DLD1 (cell line): ENCODE results near the gene ANHX.
"Not testable (repeated sequence)": the region's sequence is repeated elsewhere in the genome, so short reads cannot be mapped to it uniquely, and the experiment has no call there.

Experiments
- in situ Hi-C: cut with HindIII; loops from 2 replicates; pipeline ENCODE4 v1.10.0; 2017; ENCODE audit warnings: low sequenced_read_pairs

ANHX gene

GRCh38 chr12:133235401-133236112, at the start of gene ANHX:
ANHX (minus strand) TSS chr12:133235877; CDS start chr12:133234356, 1,521 bp downstream.
- in situ Hi-C loops, result no loop called here

GRCh38 chr12:133264668-133265067, 29.0 kb upstream of the ANHX start:
- in situ Hi-C loops, result not testable (repeated sequence)

- in situ Hi-C loops, result no loop called here
These were observed 28.5 kb upstream of the ANHX start for GRCh38 chr12:133264173-133264572.

DNA sequence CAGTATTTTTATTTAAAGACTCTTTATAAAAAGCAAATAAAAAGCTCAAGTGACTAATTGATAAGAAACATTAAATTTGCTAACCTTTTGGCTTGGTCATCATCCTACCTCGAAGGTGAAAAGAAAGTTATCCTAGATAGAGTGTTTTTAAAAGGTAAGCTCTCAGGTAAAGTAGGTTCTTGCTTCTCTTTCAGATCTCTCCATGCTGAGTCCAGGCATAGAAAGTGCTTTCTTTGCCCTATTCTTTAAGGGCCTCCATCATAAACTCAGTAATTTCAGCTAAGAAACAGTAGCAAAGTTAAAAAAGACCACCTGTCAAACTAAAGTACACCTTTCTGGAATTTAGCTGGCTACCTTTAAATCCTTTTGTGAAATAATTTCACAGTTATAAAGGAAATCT, 20.6 kb upstream of the ANHX start:
- in situ Hi-C loops, result no loop called here

DNA sequence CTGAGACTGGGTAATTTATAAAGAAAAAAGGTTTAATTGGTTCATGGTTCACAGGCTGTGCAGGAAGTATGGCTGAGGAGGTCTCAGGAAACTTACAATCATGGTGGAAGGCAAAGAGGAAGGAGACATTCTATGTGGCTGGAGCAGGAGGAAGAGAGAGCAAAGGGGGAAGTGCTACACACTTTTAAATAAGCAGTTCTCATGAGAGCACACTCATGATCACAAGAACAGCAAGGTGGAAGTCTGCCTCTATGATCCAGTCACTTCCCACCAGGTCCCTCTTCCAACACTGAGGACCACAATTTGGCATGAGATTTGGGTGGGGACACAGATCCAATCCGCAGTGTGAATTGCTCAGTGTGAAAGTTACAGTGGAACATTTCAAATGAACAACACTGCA, 20.2 kb upstream of the ANHX start:
- in situ Hi-C loops, result not testable (repeated sequence)

GRCh38 chr12:133251732-133252131, 16.1 kb upstream of the ANHX start:
- in situ Hi-C loops, result no loop called here

DNA sequence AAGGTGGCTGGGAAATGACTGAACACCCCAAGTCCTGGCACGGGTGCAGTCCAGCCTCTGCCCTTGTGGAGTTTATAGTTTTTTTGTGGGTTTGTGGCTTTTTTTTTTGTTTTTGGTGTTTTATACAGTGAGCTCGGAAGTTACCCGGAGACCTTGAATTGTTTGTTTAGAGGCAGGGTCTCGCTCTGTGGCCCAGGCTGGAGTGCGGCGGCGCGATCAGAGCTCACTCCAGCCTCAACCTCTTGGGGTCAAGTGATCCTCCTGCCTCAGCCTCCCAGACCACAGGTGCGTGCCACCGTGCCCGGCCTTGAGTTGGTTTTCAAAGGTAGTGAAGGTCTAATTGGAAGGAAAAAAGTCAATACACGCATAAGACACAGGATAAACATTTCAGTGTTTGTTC, 879 bp upstream of the ANHX start:
- in situ Hi-C loops, result no loop called here

DNA sequence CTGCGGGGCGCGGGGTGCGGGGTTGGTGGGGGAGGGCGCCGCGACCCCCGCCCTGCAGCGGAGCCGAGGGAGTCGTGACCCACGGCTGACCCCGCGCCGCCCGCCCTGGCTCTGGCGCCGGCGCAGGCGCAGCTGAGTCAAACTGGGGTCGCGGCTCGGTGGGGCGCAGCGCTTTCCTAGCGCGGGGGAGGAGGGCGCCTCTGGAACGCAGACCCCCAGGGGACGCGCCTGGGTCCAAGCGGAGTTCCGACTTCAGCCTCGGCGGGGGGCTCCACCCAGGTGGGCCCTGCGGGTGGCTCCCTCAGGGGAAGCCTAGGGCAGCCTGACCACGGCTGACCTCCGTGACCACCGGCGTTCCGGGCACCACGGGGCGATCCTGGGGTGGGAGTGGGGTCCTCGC, 467 bp upstream of the ANHX start:
- in situ Hi-C loops, result no loop called here

- in situ Hi-C loops, result no loop called here
These were observed 706 bp downstream of the ANHX start for GRCh38 chr12:133234971-133235370.

DNA sequence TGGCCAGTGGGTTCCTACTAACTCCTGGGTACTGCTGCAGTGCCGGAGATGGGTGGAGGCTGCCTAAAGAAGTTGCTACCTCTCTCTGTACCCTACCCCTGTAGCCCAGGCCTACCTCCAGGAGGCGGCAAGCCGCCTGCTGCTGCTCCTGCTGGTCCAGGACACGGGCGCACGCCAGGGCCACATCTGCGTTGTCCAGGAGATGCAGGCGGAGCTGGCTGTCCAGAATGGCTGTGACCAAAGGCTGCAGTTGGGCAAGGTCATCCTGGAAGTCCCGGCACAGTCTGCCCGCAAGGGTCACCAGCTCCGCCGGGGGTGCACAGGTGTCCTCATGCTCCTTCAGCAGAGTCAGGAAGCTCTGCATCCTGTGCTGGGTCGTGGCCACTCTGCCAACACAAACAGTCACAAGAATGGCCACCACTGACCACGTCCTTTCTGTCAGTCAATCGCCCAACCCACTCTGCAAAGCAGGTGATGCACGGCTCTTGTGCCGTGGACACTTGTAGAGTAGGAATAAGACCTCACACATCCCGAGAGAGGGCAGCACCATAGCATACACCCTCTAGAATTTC, 1.6 kb downstream of the ANHX start:
- in situ Hi-C loops, result no loop called here

DNA sequence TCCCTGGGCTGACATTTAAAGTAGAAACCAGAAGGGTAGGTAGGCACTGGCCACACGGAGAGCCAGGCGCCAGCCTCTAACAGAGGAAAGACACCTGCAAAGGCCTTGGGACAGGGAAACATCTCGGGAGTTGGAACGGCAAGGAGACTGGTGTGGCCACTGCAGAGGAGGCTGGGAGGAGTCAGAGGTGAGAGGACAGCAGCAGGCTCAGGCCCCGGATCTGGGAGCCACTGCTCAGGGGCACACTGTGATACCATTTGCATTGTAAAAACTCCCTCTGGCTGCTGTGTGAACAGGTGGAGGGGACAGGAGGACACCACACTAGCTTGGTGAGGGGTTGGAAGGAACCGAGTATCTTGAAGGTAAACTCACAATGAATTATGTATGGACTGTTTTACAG, 2.7 kb downstream of the ANHX start:
- in situ Hi-C loops, result no loop called here

- in situ Hi-C loops, result no loop called here
These were observed 4.7 kb downstream of the ANHX start for GRCh38 chr12:133231001-133231400.

GRCh38 chr12:133227281-133227852, 8.3 kb downstream of the ANHX start:
- in situ Hi-C loops, result no loop called here

DNA sequence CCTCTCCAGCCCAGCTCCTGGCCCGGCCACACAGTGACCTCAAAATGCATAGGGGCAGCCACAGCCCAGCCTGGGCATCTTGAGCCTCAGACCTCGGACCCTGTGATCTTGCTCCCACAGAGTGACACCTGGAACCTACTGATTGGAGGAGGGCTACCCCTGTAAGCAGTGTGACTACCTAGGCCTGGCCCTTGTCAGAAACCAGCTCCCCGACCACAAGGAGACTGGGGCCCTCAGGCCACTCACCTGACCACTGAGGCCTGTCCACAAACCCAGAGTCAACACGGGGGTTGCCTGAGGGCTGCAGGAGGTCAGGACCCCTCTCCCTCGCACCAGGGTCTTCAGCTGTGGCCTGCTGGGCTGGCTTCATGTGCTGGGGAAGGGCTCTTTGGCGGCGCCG, 9.0 kb downstream of the ANHX start:
- in situ Hi-C loops, result no loop called here

- in situ Hi-C loops, result no loop called here
These were observed 10.2 kb downstream of the ANHX start for GRCh38 chr12:133225527-133225926.

DNA sequence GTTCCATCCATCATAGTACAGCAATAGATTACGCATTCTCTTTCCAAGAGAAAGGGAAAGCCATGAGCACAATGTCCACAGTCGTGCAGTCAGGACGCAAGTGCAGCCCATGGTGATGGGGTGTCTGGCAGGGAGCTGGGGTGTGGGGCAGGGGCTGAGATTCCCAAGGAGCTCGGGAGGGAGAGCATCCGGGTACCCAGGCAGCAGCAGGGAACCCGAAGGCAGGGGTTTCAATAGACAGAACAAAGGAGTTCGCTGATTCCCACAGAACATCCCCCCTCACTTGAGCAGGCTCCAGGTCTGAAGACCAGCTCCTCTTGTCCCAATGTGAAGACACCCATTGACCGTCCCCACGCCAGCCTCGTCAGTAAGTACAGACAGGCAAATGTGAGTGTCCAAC, 13.5 kb downstream of the ANHX start:
- in situ Hi-C loops, result no loop called here

DNA sequence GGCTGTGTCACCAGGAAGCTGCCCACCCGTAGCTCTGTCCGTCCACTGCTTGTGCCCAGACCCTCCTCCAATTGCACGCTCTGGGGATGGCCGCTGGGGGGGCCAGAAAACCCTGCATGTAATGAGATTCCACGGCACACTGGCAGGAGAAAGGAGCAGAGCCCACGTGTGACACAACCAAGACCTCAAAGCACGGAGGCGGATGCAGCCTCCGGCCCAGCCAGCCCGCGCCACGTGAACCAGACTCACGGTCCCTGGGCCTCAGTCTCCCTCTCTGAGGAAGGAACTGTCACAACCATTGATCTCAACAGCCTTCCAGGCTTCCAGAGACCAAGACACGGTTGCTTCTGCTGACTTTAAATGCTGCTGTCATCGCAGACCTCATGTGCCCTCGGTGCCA, 14.4 kb downstream of the ANHX start:
- in situ Hi-C loops, result no loop called here

GRCh38 chr12:133220521-133220920, 15.2 kb downstream of the ANHX start:
- in situ Hi-C loops, result no loop called here

DNA sequence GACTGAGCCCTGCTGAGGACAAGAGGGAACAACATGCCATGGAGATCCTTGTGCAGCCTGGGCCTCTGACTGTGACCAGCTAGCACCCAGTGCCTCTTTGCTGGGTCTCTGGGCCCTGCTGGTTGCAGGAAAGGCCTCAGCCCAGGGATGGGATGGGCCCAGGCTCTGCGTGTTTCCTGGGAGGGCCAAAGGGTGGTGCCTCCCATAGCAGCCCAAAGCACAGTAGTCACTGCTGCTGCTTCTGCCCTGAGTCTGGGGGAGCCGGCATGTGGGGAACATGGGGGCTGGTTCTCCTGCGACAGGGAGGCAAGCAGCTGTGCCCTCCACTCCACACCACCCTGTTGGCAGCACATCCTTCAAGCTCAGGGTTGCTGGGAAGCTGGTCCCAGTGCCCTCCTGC, 18.5 kb downstream of the ANHX start:
- in situ Hi-C loops, result no loop called here

- in situ Hi-C loops, result no loop called here
These were observed 20.0 kb downstream of the ANHX start for GRCh38 chr12:133215724-133216123.

- in situ Hi-C loops, result no loop called here
These were observed 29.3 kb downstream of the ANHX start for GRCh38 chr12:133206390-133206789.

DNA sequence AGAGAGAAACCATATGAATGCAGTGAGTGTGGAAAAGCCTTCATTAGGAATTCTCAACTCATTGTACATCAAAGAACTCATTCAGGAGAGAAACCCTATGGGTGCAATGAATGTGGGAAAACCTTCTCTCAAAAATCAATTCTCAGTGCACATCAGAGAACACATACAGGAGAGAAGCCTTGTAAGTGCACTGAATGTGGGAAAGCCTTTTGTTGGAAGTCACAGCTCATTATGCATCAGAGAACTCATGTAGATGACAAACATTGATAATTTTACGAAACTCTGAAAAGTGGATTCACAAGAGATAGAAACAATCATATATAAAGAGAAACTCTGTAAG, 31.4 kb downstream of the ANHX start:
- in situ Hi-C loops, result no loop called here
